ENCODE measurements around the gene ATM. TPM values are rescaled to one million over a fixed set of nuclear protein-coding genes. Genes with fewer than 3 reads are reported as not detected.

ATM gene
- total and polyA plus RNA-seq, 8 donors: 3.1 to 518 (median 117) TPM

DNA sequence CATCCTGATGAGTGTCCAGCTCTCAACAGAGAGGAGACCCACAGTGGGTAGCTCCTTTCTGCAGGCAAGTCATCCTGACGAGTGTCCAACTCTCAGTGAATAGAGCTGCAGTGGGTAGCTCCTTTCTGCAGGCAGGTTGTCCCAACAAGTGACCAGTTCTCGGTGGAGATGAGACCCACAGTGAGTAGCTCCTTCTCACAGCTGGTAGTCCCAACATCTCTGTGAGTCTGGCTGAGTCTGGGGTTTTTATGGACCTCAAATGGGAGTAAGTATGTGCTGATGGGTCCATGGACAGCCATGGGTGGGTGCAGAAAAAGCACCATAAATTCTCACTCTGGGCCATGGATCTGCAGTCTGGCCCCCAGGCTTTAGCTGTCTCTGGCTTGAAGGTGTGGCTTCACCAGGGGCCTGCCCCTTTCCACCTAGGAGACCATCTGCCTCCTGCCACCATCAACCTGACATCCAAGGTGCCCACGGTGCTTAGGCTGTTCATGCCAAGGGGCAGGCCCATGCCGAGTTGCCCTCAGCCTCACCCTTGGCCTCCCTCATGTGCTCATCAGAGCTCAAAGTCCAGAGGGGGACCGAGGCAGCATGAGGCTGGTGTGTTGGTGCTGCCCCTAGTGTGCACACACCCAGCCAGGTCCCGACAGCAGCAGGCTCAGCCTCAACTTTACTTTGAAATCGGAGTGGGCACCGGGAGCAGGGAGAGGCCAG is 15.7 kb upstream of the ATM start:
- intact Hi-C loops (cut with DNase I; ENCODE audit: low total_unique reads): no loop called here

DNA sequence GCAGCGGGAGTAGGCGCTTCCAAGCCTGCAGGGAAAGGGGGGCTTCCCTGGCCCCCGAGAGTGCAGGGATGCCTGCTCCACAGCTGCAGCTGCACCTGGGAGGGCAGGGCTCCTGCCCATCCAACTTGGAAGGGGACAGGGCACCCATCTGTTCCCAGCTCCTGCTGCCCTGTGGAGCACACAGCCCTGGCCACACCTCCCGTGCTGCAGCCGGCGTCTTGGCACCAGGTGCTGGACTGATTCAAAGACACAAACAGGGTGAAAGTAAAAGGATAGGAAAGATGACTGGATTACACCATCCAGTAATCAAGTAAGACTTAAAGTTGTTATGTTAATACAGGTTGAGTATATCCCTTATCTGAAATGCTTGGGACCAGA is 15.2 kb upstream of the ATM start:
- no peaks in the 10 kb centered on the region for H3K27me3 ChIP-seq
- H3K4me3 ChIP-seq: no peak overlapping the region
- intact Hi-C loops (cut with DNase I; ENCODE audit: low total_unique reads): no loop called here
- H3K9me3 ChIP-seq: peaks cover 0 to 23% (median 11%) of the 10 kb centered on the region in 4 donors
- DNase-seq: no peak
- H3K36me3 ChIP-seq: peaks cover 23 to 77% (median 74%) of the 10 kb centered on the region in 4 donors
- H3K4me1 ChIP-seq: no peaks in the 10 kb centered on the region
- H3K27ac ChIP-seq: no peak overlapping the region
- TF ChIP-seq, protein P1, sequence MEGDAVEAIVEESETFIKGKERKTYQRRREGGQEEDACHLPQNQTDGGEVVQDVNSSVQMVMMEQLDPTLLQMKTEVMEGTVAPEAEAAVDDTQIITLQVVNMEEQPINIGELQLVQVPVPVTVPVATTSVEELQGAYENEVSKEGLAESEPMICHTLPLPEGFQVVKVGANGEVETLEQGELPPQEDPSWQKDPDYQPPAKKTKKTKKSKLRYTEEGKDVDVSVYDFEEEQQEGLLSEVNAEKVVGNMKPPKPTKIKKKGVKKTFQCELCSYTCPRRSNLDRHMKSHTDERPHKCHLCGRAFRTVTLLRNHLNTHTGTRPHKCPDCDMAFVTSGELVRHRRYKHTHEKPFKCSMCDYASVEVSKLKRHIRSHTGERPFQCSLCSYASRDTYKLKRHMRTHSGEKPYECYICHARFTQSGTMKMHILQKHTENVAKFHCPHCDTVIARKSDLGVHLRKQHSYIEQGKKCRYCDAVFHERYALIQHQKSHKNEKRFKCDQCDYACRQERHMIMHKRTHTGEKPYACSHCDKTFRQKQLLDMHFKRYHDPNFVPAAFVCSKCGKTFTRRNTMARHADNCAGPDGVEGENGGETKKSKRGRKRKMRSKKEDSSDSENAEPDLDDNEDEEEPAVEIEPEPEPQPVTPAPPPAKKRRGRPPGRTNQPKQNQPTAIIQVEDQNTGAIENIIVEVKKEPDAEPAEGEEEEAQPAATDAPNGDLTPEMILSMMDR (IDR thresholded peaks at IDR 0.05): no peak
- TF ChIP-seq POLR2A (IDR thresholded peaks at IDR 0.05) (no peak), POLR2AphosphoS5 (IDR thresholded peaks at IDR 0.05) (no peak), EP300 (IDR thresholded peaks at IDR 0.05) (no peak)
- 98 to 100% (median 99%) methylated on average over 6 of the region's 6 CpGs for WGBS, 5 donors

More for the DNA sequence above, 15.7 kb upstream of the ATM start:
- H3K27ac ChIP-seq: no peak overlapping the region
- H3K36me3 ChIP-seq: peaks cover 23 to 71% (median 68%) of the 10 kb centered on the region in 4 donors
- H3K4me1 ChIP-seq: no peaks in the 10 kb centered on the region
- no peaks in the 10 kb centered on the region for H3K27me3 ChIP-seq
- no peak for DNase-seq
- no peak overlapping the region for H3K4me3 ChIP-seq
- peaks cover 0 to 23% (median 11%) of the 10 kb centered on the region in 4 donors for H3K9me3 ChIP-seq
- WGBS, 5 donors: 86 to 98% (median 89%) methylated on average over 7 to 8 of the region's 8 CpGs
- no peak for TF ChIP-seq POLR2A (IDR thresholded peaks at IDR 0.05)
- no peak for TF ChIP-seq POLR2AphosphoS5 (IDR thresholded peaks at IDR 0.05)
- TF ChIP-seq, protein P1 (IDR thresholded peaks at IDR 0.05): no peak
- no peak for TF ChIP-seq EP300 (IDR thresholded peaks at IDR 0.05)

DNA sequence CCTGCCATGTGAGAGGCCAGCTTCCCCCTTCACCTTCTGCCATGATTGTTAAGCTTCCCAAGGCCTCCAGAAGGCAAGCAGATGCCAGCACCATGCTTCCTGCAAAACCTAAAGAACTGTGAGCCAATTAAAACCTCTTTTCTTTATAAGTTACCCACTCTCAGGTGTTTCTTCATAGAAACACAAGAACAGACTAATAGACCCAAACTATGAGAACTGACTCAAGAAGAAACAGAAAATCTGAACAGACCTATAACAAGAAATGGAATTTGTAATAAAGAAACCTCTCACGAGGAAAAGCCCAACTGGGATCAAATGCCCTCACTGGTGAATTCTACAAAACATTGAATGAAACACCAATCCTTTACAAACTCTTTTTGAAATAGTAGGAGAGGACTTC is 12.4 kb upstream of the ATM start:
- peaks cover 0 to 3% (median 0%) of the 10 kb centered on the region in 4 donors for H3K4me1 ChIP-seq
- intact Hi-C loops (cut with DNase I; ENCODE audit: low total_unique reads): no loop called here
- 85 to 96% (median 88%) methylated on average over 1 of the region's 1 CpG for WGBS, 5 donors
- no peaks in the 10 kb centered on the region for H3K27me3 ChIP-seq
- no peak for TF ChIP-seq POLR2AphosphoS5 (IDR thresholded peaks at IDR 0.05)
- TF ChIP-seq EP300 (IDR thresholded peaks at IDR 0.05): no peak
- TF ChIP-seq, protein P1 (IDR thresholded peaks at IDR 0.05): no peak
- no peak for TF ChIP-seq POLR2A (IDR thresholded peaks at IDR 0.05)
- H3K36me3 ChIP-seq: peaks cover 19 to 76% (median 68%) of the 10 kb centered on the region in 4 donors
- no peak overlapping the region for H3K4me3 ChIP-seq
- no peak overlapping the region for H3K27ac ChIP-seq
- H3K9me3 ChIP-seq: peaks cover 0 to 10% (median 5%) of the 10 kb centered on the region in 4 donors
- no peak for DNase-seq

DNA sequence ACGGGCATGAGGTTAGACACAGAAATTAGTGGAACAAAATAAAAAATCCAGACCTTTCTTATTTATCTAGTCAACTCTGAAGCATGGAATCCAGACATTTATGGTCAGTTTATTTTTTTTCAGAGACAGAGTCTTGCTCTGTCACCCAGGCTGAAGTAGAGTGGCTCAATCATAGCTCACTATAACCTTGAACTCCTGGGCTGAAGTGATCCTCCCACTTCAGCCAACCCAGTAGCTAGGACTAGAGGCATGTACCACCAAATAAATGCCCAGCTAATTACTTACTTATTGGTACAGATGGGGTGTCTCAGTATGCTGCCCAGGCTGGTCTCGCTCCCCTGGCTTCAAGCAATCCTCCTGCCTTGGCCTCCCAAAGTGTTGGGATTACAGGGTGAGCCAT is 9.1 kb upstream of the ATM start:
- 47 to 95% (median 69%) methylated on average over 2 of the region's 2 CpGs for WGBS, 5 donors
- H3K4me1 ChIP-seq: peaks cover 0 to 17% (median 7%) of the 10 kb centered on the region in 4 donors
- no peaks in the 10 kb centered on the region for H3K27me3 ChIP-seq
- no peak for DNase-seq
- no peak for TF ChIP-seq POLR2A (IDR thresholded peaks at IDR 0.05)
- TF ChIP-seq EP300 (IDR thresholded peaks at IDR 0.05): no peak
- TF ChIP-seq POLR2AphosphoS5 (IDR thresholded peaks at IDR 0.05): no peak
- TF ChIP-seq, protein P1 (IDR thresholded peaks at IDR 0.05): no peak
- H3K4me3 ChIP-seq: no peak overlapping the region
- peaks cover 0 to 46% (median 37%) of the 10 kb centered on the region in 4 donors for H3K36me3 ChIP-seq
- H3K9me3 ChIP-seq: no peaks in the 10 kb centered on the region
- intact Hi-C loops (cut with DNase I; ENCODE audit: low total_unique reads): no loop called here
- no peak overlapping the region for H3K27ac ChIP-seq
